ENCODE measurements around the gene CCDC91. TPM values are rescaled to one million over a fixed set of nuclear protein-coding genes. Genes with fewer than 3 reads are reported as not detected.
A peak's percentile ranks its signal among the peaks of the same experiment; 100 is the strongest.

The CCDC91 gene
- total RNA-seq, 1 donor from 2014 or later, result 76.6 TPM

GRCh38 chr12:28413460-28414109 lies 223.3 kb downstream of the CCDC91 start:
- no peak overlapping the region for H3K4me3 ChIP-seq
- TF ChIP-seq POLR2A (IDR thresholded peaks at IDR 0.05) (no peak), CTCF (IDR thresholded peaks at IDR 0.05) (no peak), POLR2AphosphoS5 (IDR thresholded peaks at IDR 0.05; ENCODE audit: insufficient read depth in 1 of 2, low read depth in 1 of 2) (no peak)
- intact Hi-C loops (cut with DNase I), result no loop called here
- DNase-seq (ENCODE audit: extremely low spot score in 2 of 2), result no peak
- no peaks in the 10 kb centered on the region for H3K9me3 ChIP-seq
- H3K27me3 ChIP-seq, result no peaks in the 10 kb centered on the region
- no peaks in the 10 kb centered on the region for H3K36me3 ChIP-seq
- H3K4me1 ChIP-seq, result no peaks in the 10 kb centered on the region
- no peak overlapping the region for H3K27ac ChIP-seq

GRCh38 chr12:28415755-28416154 lies 225.5 kb downstream of the CCDC91 start:
- H3K9me3 ChIP-seq, result no peaks in the 10 kb centered on the region
- no peaks in the 10 kb centered on the region for H3K27me3 ChIP-seq
- intact Hi-C loops (cut with DNase I), result no loop called here
- no peaks in the 10 kb centered on the region for H3K4me1 ChIP-seq
- H3K27ac ChIP-seq, result no peak overlapping the region
- DNase-seq (ENCODE audit: extremely low spot score in 2 of 2), result no peak
- TF ChIP-seq POLR2AphosphoS5 (IDR thresholded peaks at IDR 0.05; ENCODE audit: insufficient read depth in 1 of 2, low read depth in 1 of 2) (no peak), CTCF (IDR thresholded peaks at IDR 0.05) (no peak), POLR2A (IDR thresholded peaks at IDR 0.05) (no peak)
- no peak overlapping the region for H3K4me3 ChIP-seq
- H3K36me3 ChIP-seq, result no peaks in the 10 kb centered on the region

GRCh38 chr12:28421374-28421773 lies 231.1 kb downstream of the CCDC91 start:
- Histone ChIP-seq H3K9me3 (no peaks in the 10 kb centered on the region), H3K27me3 (no peaks in the 10 kb centered on the region), H3K4me1 (no peaks in the 10 kb centered on the region), H3K36me3 (no peaks in the 10 kb centered on the region), H3K4me3 (no peak overlapping the region), H3K27ac (no peak overlapping the region)
- TF ChIP-seq POLR2A (IDR thresholded peaks at IDR 0.05) (no peak), CTCF (IDR thresholded peaks at IDR 0.05) (no peak), POLR2AphosphoS5 (IDR thresholded peaks at IDR 0.05; ENCODE audit: insufficient read depth in 1 of 2, low read depth in 1 of 2) (no peak)
- intact Hi-C loops (cut with DNase I), result no loop called here
- DNase-seq (ENCODE audit: extremely low spot score in 2 of 2), result no peak

- no peaks in the 10 kb centered on the region for H3K4me1 ChIP-seq
- H3K27me3 ChIP-seq, result no peaks in the 10 kb centered on the region
- no peaks in the 10 kb centered on the region for H3K9me3 ChIP-seq
- no peak overlapping the region for H3K27ac ChIP-seq
- no peak overlapping the region for H3K4me3 ChIP-seq
- no peak for DNase-seq (ENCODE audit: extremely low spot score in 2 of 2)
- no peaks in the 10 kb centered on the region for H3K36me3 ChIP-seq
- no peak for TF ChIP-seq CTCF (IDR thresholded peaks at IDR 0.05)
- peak in 1 of 2 donors; percentile 21 for TF ChIP-seq POLR2AphosphoS5 (IDR thresholded peaks at IDR 0.05; ENCODE audit: insufficient read depth in 1 of 2, low read depth in 1 of 2)
- no peak for TF ChIP-seq POLR2A (IDR thresholded peaks at IDR 0.05)
- intact Hi-C loops (cut with DNase I), result no loop called here
Measured at GRCh38 chr12:28424965-28425364, 234.7 kb downstream of the CCDC91 start.

GRCh38 chr12:28425526-28425925 lies 235.3 kb downstream of the CCDC91 start:
- Histone ChIP-seq H3K27me3 (no peaks in the 10 kb centered on the region), H3K36me3 (no peaks in the 10 kb centered on the region), H3K27ac (no peak overlapping the region), H3K4me3 (no peak overlapping the region), H3K4me1 (no peaks in the 10 kb centered on the region), H3K9me3 (no peaks in the 10 kb centered on the region)
- TF ChIP-seq POLR2AphosphoS5 (IDR thresholded peaks at IDR 0.05; ENCODE audit: insufficient read depth in 1 of 2, low read depth in 1 of 2) (no peak), POLR2A (IDR thresholded peaks at IDR 0.05) (no peak), CTCF (IDR thresholded peaks at IDR 0.05) (no peak)
- intact Hi-C loops (cut with DNase I), result no loop called here
- DNase-seq (ENCODE audit: extremely low spot score in 2 of 2), result no peak

Measured in vagina (tissue), 2 donors.